Nephron (organoid): ENCODE data around the gene AOPEP.
A peak's percentile ranks its signal among the peaks of the same experiment; 100 is the strongest.

Experiments
- H3K27ac Mint-ChIP-seq, 3 experiments: 2 replicates each; pipeline ENCODE4 v1.8.0; 2020; ENCODE audit warnings: mixed read lengths in 3 of 3, mild to moderate bottlenecking in 2 of 3, moderate library complexity in 1 of 3
- H3K27me3 Mint-ChIP-seq: 2 replicates; pipeline ENCODE4 v1.8.0; 2021; ENCODE audit warnings: low read depth, mild to moderate bottlenecking, moderate library complexity, mixed read lengths
- H3K36me3 Mint-ChIP-seq: 2 replicates; pipeline ENCODE4 v1.8.0; 2020; ENCODE audit warnings: low read depth, mixed read lengths
- H3K4me1 Mint-ChIP-seq: 2 replicates; pipeline ENCODE4 v1.8.0; 2020; ENCODE audit warnings: mixed read lengths
- H3K4me3 Mint-ChIP-seq, 3 experiments: 2 replicates each; pipeline ENCODE4 v1.8.0; 2020; ENCODE audit warnings: mild to moderate bottlenecking in 3 of 3, mixed read lengths in 3 of 3, moderate library complexity in 2 of 3
- H3K9me3 Mint-ChIP-seq: 2 replicates; pipeline ENCODE4 v1.8.0; 2020; ENCODE audit warnings: mixed read lengths
- CTCF ChIP-seq, 3 experiments: fragments of 200-600 bp; sonication (generic); IDR thresholded peaks; one replicate each; pipeline ENCODE4 v1.5.0; 2021; ENCODE audit warnings: antibody characterized with exemption in 3 of 3; ENCODE audit not compliant: unreplicated experiment in 3 of 3

Gene AOPEP

GRCh38 chr9:94967482-94967881 lies 241.0 kb downstream of the AOPEP start:
- H3K4me3 Mint-ChIP-seq = no peak overlapping the region
- H3K36me3 Mint-ChIP-seq = peaks cover 17% of the 10 kb centered on the region
- H3K27me3 Mint-ChIP-seq = no peaks in the 10 kb centered on the region
- peaks cover 32% of the 10 kb centered on the region for H3K4me1 Mint-ChIP-seq
- no peak for TF ChIP-seq CTCF (IDR thresholded peaks at IDR 0.05; ENCODE audit: unreplicated experiment in 3 of 3)
- peak overlapping the region; percentile 63 to 77 (median 65) for H3K27ac Mint-ChIP-seq
- no peaks in the 10 kb centered on the region for H3K9me3 Mint-ChIP-seq

- Mint-ChIP-seq H3K27me3 (no peaks in the 10 kb centered on the region), H3K4me1 (peaks cover 64% of the 10 kb centered on the region), H3K9me3 (no peaks in the 10 kb centered on the region), H3K4me3 (peak overlapping the region in 2 of 3 experiments; percentile 15 to 40), H3K36me3 (peaks cover 8% of the 10 kb centered on the region), H3K27ac (peak overlapping the region; percentile 95 to 99 (median 97))
- no peak for TF ChIP-seq CTCF (IDR thresholded peaks at IDR 0.05; ENCODE audit: unreplicated experiment in 3 of 3)
These were observed 245.1 kb downstream of the AOPEP start for GRCh38 chr9:94971378-94972131.

- Mint-ChIP-seq H3K36me3 (peaks cover 4% of the 10 kb centered on the region), H3K4me1 (peaks cover 76% of the 10 kb centered on the region), H3K9me3 (no peaks in the 10 kb centered on the region), H3K27me3 (no peaks in the 10 kb centered on the region), H3K4me3 (peak overlapping the region in 1 of 3 experiments; percentile 30), H3K27ac (peak overlapping the region; percentile 95 to 99 (median 97))
- TF ChIP-seq CTCF (IDR thresholded peaks at IDR 0.05; ENCODE audit: unreplicated experiment in 3 of 3) = no peak
These were observed 247.0 kb downstream of the AOPEP start for GRCh38 chr9:94973451-94973941.

GRCh38 chr9:94974154-94974879 lies 247.8 kb downstream of the AOPEP start:
- Mint-ChIP-seq H3K4me3 (no peak overlapping the region), H3K27me3 (no peaks in the 10 kb centered on the region), H3K36me3 (peaks cover 5% of the 10 kb centered on the region), H3K9me3 (no peaks in the 10 kb centered on the region), H3K4me1 (peaks cover 80% of the 10 kb centered on the region), H3K27ac (peak overlapping the region; percentile 95 to 99 (median 97))
- no peak for TF ChIP-seq CTCF (IDR thresholded peaks at IDR 0.05; ENCODE audit: unreplicated experiment in 3 of 3)

- no peaks in the 10 kb centered on the region for H3K27me3 Mint-ChIP-seq
- H3K4me3 Mint-ChIP-seq = peak overlapping the region in 1 of 3 experiments; percentile 56
- H3K36me3 Mint-ChIP-seq = peaks cover 5% of the 10 kb centered on the region
- no peaks in the 10 kb centered on the region for H3K9me3 Mint-ChIP-seq
- H3K27ac Mint-ChIP-seq = peak overlapping the region; percentile 93 to 99 (median 94)
- no peak for TF ChIP-seq CTCF (IDR thresholded peaks at IDR 0.05; ENCODE audit: unreplicated experiment in 3 of 3)
- peaks cover 80% of the 10 kb centered on the region for H3K4me1 Mint-ChIP-seq
These were observed 249.0 kb downstream of the AOPEP start for GRCh38 chr9:94975480-94975879.
